ENCODE results near the gene TMEM170A.

DNA sequence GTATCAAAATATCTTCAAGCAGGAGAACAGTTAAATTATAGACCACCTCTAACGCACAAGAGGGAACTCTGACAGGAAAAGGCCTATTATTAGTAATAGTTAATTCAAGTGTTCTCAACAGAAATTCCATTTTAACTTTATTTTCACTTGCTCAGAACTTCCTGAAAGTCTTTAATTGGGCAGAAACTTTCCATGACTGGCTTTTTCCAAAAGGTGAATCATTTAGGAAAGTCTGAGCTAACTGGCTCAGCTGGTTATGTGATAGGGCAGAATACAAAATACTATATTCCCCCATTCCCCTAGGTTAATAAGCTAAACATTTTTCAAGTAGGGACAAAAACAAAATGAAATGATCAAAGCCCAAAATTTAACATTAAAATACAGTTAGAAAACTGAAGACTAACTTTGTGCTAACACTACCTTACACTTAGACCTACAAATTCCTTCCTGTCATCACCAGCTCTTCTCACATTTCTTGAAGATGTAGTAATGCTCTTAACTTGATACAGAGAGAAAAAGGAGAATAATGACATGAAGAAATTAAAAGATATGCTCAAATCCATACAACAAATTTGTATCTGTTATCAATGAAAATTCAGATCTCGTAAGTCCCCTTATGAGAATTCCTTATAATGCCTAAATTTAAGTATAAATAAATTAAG lies 62.2 kb downstream of the TMEM170A start:
- no peak for TF ChIP-seq CTCF (IDR thresholded peaks at IDR 0.05)
- TF ChIP-seq POLR2AphosphoS5 (IDR thresholded peaks at IDR 0.05): peak; percentile 16 to 48 (median 31)
- TF ChIP-seq POLR2A (IDR thresholded peaks at IDR 0.05): no peak
- TF ChIP-seq EP300 (IDR thresholded peaks at IDR 0.05): peak in 1 of 4 donors; percentile 58
